Measurements from ENCODE around the gene RAB29. TPM values are rescaled to one million over a fixed set of nuclear protein-coding genes. Genes with fewer than 3 reads are reported as not detected.
A peak's percentile ranks its signal among the peaks of the same experiment; 100 is the strongest.

RAB29 gene
- total and polyA plus RNA-seq, 9 of the 15 experiments (the other 6 are each of a cell fraction or from before 2014, with no cell fraction given) = 6.3 to 17.6 (median 8.0) TPM

- TF ChIP-seq PRDM10 (IDR thresholded peaks at IDR 0.05; ENCODE audit: partially characterized antibody) (peak; percentile 70), TAF7 (tag; IDR thresholded peaks at IDR 0.05) (peak; percentile 74), PBX2 (CRISPR knock-in tag; IDR thresholded peaks at IDR 0.05; ENCODE audit: low read depth) (no peak), PBX2 (tag; conservative IDR thresholded peaks at IDR 0.05; ENCODE audit: low read depth) (no peak; the same call in 1 of the 2 replicates), USF1 (CRISPR knock-in tag; IDR thresholded peaks at IDR 0.05) (no peak), MAFG (tag; conservative IDR thresholded peaks at IDR 0.05) (no peak), ZBTB5 (IDR thresholded peaks at IDR 0.05) (peak; percentile 89), ZZZ3 (IDR thresholded peaks at IDR 0.05) (peak; percentile 94), ZC3H11A (IDR thresholded peaks at IDR 0.05; ENCODE audit: low read depth, low read length) (no peak), ZNF76 (CRISPR knock-in tag; IDR thresholded peaks at IDR 0.05; ENCODE audit: borderline replicate concordance) (peak; percentile 75; the same call in 1 of the 2 replicates), HSF4 (CRISPR knock-in tag; IDR thresholded peaks at IDR 0.05; ENCODE audit: borderline replicate concordance) (0 out of 2 replicates have a peak, but pooled peaks have one; percentile 46), NR3C1 (CRISPR knock-in tag; IDR thresholded peaks at IDR 0.05) (no peak), NR2F6 (CRISPR knock-in tag; IDR thresholded peaks at IDR 0.05) (peak; percentile 2; the same call in 1 of the 2 replicates), ZNF274 (IDR thresholded peaks at IDR 0.05; ENCODE audit: borderline replicate concordance, low read depth, low read length) (no peak), HLTF (IDR thresholded peaks at IDR 0.05) (0 out of 2 replicates have a peak, but pooled peaks have one; percentile 48), ESRRA (IDR thresholded peaks at IDR 0.05; ENCODE audit: borderline replicate concordance, low read depth) (peak; percentile 94), POLR2AphosphoS5 (IDR thresholded peaks at IDR 0.05; ENCODE audit: control insufficient read depth, insufficient read depth, low read depth, low read length) (peak; percentile 74; the same call in 1 of the 2 replicates)
Measured at GRCh38 chr1:205750138-205751035, 24.9 kb downstream of the RAB29 start, which contains the start of gene NUCKS1 (continued).

All from K562 (cell line).